ENCODE data around the gene CDH4.

DNA sequence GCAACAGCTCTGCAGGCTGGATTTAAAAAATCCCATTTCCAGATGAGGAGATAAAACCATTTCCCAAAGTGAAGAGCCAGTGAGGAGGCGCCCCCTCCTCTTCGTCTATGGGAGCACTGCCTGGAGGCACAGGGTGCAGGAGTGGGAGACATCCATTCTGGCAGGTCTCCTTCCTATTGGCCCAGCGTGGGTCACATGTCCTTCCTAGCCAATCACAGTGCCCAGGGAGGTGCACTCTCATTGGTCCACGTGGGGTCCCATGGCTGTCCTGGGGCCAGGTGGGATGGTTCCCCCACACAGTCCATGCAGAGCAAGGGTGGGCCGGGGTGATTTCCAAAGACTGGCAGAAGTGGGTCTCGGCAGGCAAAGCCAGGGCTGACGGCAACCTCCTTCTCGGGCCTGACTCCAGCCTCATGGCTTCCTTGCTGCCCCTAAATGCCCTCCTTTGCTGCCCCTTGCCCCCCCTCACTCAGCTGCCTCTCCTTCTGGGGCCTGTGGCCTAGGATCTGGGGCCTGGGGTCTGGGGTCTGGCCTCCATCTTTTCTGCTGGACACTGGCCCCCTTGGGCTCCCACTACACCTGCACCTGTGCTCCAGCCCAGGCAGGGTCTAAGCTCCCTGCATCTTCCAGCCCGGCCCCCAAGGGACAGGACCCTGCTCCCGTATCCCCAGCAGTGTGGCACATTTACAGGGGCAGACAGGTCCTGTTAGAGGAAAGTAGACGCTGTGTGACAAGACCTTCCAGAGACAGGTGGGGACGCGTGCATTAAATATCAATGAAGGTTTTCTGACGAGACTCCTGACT lies 581.9 kb downstream of the CDH4 start:
- no peak for TF ChIP-seq CTCF (IDR thresholded peaks at IDR 0.05)
- no peak for TF ChIP-seq POLR2A (IDR thresholded peaks at IDR 0.05)
- TF ChIP-seq EP300 (IDR thresholded peaks at IDR 0.05), result no peak
- no peak for TF ChIP-seq POLR2AphosphoS5 (IDR thresholded peaks at IDR 0.05)

Data from sigmoid colon (tissue), 4 donors.